GM19035 (cell line): Measurements from ENCODE around the gene SP100.
A peak's percentile ranks its signal among the peaks of the same experiment; 100 is the strongest.
"Not testable (repeated sequence)": the region's sequence is repeated elsewhere in the genome, so short reads cannot be mapped to it uniquely, and the experiment has no call there.

ENCODE experiments used
- ATAC-seq: cut with Tn5 transposase; IDR thresholded peaks from one replicate; pipeline ENCODE4 v1.9.1; 2021; ENCODE audit not compliant: unreplicated experiment

SP100 gene

GRCh38 chr2:230416061-230416721 lies at the start of gene SP100:
SP100 (plus strand) TSS chr2:230416201; CDS start chr2:230416297, 96 bp downstream.
- ATAC-seq = peak; percentile 71

GRCh38 chr2:230382108-230382507 lies 33.9 kb upstream of the SP100 start:
- ATAC-seq = no peak

- no peak for ATAC-seq
These were observed 32.5 kb upstream of the SP100 start for GRCh38 chr2:230383453-230383852.

- no peak for ATAC-seq
These were observed 31.0 kb upstream of the SP100 start for GRCh38 chr2:230384986-230385385.

- ATAC-seq = no peak
These were observed 21.7 kb upstream of the SP100 start for GRCh38 chr2:230394301-230394700.

- ATAC-seq = not testable (repeated sequence)
These were observed 17.3 kb upstream of the SP100 start for GRCh38 chr2:230398698-230399097.

GRCh38 chr2:230400041-230400440 lies 16.0 kb upstream of the SP100 start:
- ATAC-seq = no peak

- no peak for ATAC-seq
These were observed 15.5 kb upstream of the SP100 start for GRCh38 chr2:230400454-230400853.

GRCh38 chr2:230401026-230401425 lies 15.0 kb upstream of the SP100 start:
- not testable (repeated sequence) for ATAC-seq

- no peak for ATAC-seq
These were observed 12.3 kb upstream of the SP100 start for GRCh38 chr2:230403746-230404145.

- ATAC-seq = no peak
These were observed 10.2 kb upstream of the SP100 start for GRCh38 chr2:230405824-230406223.

GRCh38 chr2:230408244-230408842 lies 7.7 kb upstream of the SP100 start:
- ATAC-seq = no peak

- not testable (repeated sequence) for ATAC-seq
These were observed 6.7 kb upstream of the SP100 start for GRCh38 chr2:230409316-230409715.

- no peak for ATAC-seq
These were observed 5.7 kb upstream of the SP100 start for GRCh38 chr2:230410263-230410662.

GRCh38 chr2:230410861-230411569 lies 5.0 kb upstream of the SP100 start:
- ATAC-seq = no peak

- peak; percentile 56 for ATAC-seq
These were observed 4.2 kb upstream of the SP100 start for GRCh38 chr2:230411570-230412370.

GRCh38 chr2:230412371-230412711 lies 3.7 kb upstream of the SP100 start:
- ATAC-seq = peak; percentile 5

- ATAC-seq = no peak
These were observed 3.2 kb upstream of the SP100 start for GRCh38 chr2:230412846-230413245.

GRCh38 chr2:230413479-230413878 lies 2.5 kb upstream of the SP100 start:
- no peak for ATAC-seq

- ATAC-seq = no peak
These were observed 1.7 kb upstream of the SP100 start for GRCh38 chr2:230414302-230414701.

GRCh38 chr2:230417436-230417835 lies 1.4 kb downstream of the SP100 start:
- no peak for ATAC-seq
